GM19239 (cell line): ENCODE data around the gene CDK10.

Experiments
- DNase-seq: peaks from one replicate; pipeline ENCODE4 v3.0.0; 2011; ENCODE audit warnings: low spot score; ENCODE audit not compliant: insufficient read length
- FAIRE-seq: peaks from 2 replicates; lab custom pipeline; 2011; peaks lifted over from hg19 to GRCh38; lab: Jason Lieb, UNC

Gene CDK10

DNA sequence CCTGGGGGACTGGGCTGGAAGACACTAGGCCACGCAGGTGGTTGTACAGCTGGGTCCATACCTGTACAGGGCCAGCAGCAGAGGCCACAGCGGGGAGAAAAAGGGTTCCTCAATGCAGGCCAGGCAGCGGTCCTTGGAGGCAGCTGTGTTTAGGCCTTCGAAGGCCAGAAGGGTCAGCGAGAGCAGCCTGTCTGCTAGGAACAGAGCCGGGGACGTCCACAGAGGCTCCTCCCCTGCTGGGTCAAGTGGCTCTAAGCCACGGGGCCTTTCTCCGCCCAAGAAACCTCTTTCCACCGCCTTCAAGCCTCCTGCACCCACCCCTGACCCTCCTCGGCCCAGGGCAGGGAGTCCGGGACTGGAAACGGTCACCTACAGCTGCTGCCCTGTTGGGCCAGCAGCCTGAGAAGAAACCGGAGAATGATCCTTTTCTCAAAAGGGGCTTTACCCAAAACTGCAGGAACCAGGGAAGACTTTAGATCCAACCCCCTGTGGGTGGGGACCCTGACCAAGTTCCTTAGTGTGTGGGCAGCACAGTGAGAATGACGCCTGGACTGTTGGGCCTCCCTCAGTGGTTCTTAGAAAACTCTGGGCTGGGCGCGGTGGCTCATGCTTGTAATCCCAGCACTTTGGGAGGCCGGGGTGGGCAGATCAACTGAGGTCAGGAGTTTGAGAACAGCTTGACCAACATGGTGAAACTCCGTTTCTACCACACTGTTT, 23.4 kb downstream of the CDK10 start:
- DNase-seq (no peak), FAIRE-seq (no peak)

DNA sequence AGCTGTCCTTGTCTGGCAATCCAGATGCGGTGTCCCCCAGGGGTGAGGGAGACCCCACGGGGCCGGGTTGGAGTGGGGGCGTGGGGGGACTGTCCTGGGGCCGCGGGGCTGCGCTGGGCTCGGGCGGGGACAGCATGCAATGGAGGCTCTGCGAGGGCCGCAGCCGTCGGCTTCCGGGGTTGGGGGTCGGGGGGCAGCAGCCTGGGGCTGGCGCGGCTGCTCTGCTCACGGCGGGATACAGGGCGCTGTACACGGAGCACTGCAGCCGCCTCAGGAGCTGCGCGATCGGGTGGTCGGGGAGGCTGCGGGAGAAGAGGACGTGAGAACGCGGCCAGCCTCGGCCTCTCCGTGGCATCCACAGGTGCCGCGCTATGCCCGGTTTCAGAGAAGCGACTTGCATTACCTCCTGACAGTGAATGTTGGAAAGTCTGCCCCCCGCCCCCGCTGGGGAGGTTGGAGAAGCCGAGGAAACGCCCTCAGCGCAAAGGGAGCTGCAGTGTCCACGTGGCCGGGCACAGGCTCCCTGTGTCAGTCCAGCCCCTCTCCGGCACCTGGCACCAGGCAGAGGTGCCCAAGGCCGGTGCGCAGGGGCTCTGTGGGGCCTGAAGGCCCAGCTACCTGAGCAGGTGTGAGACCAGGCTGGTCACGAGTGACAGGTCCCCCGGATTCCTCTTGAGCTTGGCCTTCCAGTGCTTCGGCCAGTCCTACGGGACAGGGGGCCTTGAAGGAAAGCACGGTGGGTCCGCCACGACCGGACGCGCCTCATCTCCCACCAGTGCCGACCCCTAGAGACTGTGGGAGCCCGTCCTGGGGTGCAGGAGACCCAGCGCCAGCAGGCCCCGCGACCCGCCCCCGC, 24.4 kb downstream of the CDK10 start:
- no peak for DNase-seq
- FAIRE-seq, result no peak

DNA sequence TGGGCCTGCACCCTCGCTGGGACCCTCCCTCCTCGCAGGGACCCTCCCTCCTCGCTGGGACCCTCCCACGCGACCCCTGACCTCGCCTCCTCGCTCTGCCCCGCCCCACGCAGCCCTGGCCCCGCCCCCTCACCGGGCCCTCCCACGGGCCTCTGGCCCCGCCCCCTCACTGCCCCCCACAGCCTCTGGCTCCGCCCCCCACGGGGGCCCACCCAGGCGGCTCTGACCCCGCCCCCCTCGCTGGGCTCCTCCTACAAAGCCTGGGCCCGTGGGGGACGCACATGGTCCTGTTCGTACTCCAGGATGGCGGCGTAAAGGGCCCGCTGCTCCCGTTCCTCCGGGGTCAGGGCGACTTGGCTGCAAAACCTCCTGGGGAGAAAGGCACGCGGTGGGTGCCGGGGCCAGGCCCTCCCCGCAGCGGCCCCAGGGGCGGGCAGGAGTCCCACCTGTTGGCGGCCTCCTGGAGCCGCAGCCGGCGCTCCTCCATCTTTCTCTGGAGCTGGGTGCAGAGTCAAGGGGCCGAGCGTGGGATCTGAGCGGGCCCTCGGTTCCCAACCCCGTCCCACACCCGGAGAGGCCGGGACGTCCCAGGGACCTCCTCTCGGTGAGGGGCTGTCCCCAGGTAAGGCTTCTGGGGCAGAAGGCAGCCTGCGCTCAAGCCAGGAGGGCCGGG, 25.2 kb downstream of the CDK10 start:
- FAIRE-seq, result peak; percentile 65
- peak; percentile 98 for DNase-seq

GRCh38 chr16:89712274-89712781, 25.8 kb downstream of the CDK10 start:
- peak; percentile 26 for FAIRE-seq
- no peak for DNase-seq

DNA sequence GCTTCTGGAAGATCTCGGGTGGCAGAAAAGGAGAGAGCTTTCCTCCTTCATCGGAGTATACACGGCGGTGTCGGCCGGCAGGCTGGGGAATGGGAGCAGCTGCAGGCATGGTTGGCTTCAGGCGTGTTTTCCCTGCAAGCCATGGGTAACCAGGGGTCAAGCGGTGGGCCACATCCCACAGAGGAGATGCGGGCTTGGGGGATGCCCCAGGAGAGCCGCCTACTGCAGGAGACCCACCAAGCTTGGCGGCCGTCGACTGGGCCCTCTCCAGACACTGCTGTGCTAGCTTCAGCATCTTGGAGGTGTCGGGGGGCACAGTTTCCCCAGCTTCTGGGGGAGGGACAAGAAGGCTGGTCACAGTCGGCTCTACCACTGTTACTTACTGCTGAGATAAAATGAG, 30.0 kb downstream of the CDK10 start:
- FAIRE-seq (no peak), DNase-seq (no peak)

DNA sequence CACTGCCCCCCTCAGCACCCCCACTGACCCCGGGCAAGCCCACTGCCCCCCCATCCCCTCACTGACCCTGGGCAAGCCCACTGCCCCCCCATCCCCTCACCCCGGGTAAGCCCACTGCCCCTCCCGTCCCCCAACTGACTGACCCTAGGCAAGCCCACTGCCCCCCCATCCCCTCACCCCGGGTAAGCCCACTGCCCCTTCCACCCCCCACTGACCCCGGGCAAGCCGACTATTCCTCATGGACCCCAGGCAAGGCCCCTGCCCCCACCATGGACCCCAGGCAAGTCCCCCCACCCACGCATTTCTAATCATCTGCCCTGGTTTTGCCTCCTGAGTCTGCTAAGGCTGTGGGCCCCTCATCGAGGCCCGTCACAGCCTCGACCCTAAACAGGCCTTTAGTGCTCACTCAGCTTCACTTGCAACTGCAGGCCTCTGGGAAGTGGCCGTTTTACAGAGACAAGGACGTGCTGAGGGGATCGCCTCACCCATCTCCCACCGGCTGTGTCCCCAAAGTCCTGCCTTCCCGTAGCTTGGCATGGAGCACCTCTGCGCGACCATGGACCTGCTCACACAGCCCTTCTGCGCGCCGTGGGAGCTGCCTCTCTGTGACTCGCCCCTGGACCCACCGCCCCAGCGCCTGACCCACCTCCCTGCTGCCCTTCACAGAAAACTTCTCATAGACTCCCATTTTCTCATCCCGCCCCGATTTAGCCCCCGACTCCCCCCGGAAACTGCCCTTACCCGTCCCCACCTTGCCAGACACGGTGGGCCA, 30.6 kb downstream of the CDK10 start:
- no peak for DNase-seq
- no peak for FAIRE-seq

DNA sequence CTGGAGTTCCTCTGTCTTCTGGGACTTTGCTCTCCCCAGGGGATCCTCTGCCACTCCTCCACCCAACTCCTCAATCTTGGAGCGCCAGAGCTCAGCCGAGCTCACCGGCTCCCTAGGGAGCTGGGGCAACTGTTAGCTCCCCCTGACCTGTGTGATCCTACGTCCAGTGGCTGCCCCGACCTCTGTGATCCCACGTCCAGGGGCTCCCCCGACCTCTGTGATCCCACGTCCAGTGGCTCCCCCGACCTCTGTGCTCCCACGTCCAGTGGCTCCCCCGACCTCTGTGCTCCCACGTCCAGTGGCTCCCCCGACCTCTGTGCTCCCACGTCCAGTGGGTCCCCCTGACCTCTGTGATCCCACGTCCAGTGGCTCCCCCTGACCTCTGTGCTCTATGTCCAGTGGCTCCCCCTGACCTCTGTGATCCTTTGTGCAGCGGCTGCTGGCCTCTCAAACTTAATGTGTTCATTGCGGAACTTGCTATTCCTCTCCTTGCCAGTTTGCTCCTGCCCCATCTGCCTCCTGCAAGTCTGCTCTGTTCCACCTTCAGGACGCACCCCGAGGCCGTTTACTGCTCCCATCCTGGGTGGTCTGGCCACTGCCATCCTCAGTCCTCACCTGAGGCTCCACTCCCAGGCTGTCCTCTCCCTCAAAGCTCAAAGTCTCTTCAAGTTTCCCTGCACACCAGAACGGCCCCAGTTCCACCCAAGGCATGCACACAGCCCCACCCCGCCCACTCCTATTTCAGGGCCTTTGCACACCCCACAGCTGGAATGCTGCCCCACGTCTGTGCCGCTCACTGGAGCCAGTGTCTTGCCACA, 31.4 kb downstream of the CDK10 start:
- no peak for FAIRE-seq

GRCh38 chr16:89720551-89720812, 34.0 kb downstream of the CDK10 start:
- FAIRE-seq, result no peak
- DNase-seq, result no peak

More for the DNA sequence above, 31.4 kb downstream of the CDK10 start:
- DNase-seq, result no peak

GRCh38 chr16:89720813-89721545, 34.5 kb downstream of the CDK10 start, which contains the start of the genes VPS9D1 and ZNF276:
Gene VPS9D1 (minus strand): TSS chr16:89720898. CDS start chr16:89720861, 37 bp downstream.
Gene ZNF276 (plus strand): TSS chr16:89721537. CDS start chr16:89721641, 104 bp downstream.
- FAIRE-seq (peak; percentile 18), DNase-seq (peak; percentile 65)

DNA sequence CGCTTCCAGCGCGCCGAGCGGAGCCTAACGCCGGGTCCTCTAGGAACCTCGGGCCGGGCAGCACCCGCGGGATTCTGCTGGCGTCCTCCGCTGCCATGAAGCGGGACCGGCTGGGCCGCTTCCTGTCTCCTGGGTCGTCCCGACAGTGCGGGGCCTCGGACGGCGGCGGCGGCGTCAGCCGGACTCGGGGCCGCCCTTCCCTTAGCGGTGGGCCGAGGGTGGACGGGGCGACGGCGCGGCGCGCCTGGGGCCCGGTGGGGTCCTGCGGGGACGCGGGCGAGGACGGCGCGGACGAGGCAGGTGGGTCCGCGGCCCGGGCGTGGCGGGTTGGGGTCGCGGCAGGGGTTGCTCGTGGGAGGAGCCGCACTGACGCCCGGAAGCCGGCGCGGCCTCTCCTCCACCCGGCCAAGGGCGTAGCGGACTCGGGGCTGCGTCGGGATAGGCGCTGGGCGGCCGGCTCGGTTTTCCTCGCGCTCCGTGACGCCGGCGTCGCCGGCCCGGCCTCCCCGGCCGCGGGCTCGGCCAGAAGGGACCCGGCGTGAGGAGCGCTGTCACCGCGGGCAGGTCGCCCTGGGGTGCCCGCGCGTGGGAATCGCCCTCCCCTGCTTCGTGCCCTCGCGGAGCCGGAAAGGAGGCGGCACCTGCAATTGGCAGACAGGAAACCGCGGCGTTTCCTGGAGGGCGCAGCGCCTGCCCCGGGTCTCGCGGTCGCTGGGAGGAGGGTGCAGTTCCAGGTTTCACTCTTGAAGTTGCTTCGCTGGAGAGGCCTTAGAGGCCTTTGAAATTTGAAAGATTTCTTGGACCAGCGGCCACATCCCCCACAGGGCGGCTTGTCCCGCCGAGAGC, 35.3 kb downstream of the CDK10 start:
- DNase-seq, result peak; percentile 56
- FAIRE-seq, result peak; percentile 82

GRCh38 chr16:89722392-89723278, 36.1 kb downstream of the CDK10 start:
- DNase-seq (no peak), FAIRE-seq (peak; percentile 90)

DNA sequence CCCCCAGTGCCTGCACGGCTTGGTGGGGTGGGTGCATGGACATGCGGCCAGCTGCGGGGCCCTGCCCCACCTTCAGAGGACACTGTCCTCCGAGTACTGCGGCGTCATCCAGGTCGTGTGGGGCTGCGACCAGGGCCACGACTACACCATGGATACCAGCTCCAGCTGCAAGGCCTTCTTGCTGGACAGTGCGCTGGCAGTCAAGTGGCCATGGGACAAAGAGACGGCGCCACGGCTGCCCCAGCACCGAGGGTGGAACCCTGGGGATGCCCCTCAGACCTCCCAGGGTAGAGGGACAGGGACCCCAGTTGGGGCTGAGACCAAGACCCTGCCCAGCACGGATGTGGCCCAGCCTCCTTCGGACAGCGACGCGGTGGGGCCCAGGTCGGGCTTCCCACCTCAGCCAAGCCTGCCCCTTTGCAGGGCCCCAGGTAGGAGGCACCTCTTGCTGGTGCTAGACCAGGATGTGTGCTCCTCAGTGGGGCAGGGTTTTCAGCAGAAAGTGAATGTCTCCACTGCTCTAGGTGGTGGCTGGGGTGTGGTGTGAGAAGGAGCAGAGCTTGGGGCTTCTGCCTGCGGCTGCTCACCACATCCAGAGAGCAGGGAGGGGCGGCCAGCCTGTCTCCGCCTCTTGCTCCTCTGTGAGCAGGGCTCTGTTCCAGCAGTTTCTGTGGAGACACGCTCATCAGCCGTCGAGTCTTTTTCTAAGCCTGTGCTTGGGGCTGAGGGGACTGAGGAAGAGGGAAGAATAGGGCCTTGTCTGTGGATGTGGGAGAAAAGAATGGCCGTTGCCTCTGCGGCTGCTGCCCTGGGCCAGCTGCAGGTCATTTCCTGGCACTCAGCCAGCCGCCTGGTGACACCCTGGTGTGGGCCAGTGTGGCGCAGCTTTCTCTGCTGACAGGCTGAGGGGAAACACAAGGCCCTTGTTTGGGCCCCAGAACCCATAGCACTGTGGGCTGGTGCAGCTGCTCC, 37.1 kb downstream of the CDK10 start:
- DNase-seq (no peak), FAIRE-seq (no peak)

GRCh38 chr16:89727406-89728120, 41.1 kb downstream of the CDK10 start:
- FAIRE-seq, result no peak
- no peak for DNase-seq

DNA sequence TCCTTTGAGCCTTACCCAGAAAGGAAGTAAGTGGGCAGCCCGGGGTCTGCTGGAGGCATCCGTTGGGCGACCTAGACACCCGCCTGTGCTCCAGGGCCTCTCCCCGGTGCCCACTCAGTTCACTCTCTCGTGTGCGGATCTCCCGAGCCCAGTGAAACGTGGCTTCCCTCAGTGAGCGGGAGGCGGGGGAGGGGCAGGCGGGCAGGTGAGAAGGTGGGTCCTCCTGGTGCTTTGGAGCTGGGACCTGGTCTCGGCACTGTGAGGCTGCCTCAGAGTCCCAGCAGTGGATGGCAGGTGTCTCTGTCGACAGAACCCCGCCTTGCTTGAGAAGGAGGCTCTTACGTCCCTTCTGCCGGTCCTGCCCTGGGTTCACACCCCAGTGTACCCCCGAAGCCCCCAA, 42.8 kb downstream of the CDK10 start:
- FAIRE-seq (no peak), DNase-seq (no peak)
